HG03159 (cell line): ENCODE data around the gene P3H4.

Experiments
- ATAC-seq: cut with Tn5 transposase; IDR thresholded peaks from one replicate; pipeline ENCODE4 v1.9.1; 2021; ENCODE audit warnings: mild to moderate bottlenecking, moderate library complexity; ENCODE audit not compliant: unreplicated experiment

P3H4 gene

GRCh38 chr17:41772586-41773189 lies 39.1 kb downstream of the P3H4 start:
- ATAC-seq, result no peak

DNA sequence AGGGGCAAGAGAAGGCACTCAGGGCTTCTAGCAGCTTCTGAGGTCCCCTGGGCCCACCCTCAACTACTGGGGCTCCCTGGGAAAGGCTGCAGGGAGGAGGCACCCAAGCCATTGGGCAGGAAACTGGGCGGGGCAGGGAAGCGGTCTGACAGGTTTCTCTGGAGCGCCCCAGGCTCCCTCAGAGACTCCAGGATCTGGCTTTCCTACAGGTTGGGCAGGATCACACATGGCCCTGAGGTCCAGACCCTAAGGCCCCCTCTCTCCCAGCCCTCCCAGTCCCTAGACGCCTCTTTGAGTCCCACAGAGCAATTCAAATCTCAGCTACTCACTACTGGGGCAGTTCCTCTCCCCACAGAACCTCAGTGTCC lies 39.5 kb downstream of the P3H4 start:
- no peak for ATAC-seq

DNA sequence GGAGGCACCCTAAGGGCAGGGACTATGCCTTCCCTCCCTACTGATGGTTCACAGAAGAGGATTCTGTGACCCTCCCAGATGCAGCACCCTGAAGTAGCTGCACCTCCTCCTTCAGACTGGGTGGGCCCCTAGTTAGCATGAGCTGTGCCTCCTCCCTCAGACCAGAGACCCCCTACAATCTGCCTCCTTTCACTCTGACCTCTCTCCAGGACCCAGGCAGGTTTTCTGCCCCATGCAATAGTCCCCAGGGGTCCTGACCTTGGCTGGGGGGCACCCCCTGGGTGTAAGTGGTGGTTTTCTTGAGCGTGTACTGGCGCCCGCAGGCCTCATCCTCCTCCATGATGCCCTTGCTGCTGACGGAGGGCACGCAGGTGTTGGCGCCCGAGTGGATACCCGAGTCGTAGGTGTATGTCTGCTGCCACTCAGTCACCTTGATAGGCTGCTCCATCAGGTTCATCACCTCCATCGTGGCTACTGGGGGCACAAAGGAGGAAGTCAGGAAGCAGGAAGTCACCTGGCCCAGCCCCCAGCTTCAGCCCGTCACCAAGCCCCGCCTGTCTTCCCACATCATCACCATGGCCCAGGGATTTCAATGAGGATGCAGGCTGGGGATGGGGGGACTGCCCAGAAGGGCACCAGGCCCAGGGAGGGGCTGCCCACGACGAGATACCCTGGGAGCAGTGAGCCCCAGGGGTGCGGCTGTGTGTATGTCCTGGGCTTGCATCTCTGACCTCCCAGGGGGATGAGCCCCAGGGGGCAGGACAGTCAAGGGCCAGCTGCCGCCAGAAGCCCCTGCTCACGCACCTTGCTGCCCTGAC lies 40.2 kb downstream of the P3H4 start:
- no peak for ATAC-seq

DNA sequence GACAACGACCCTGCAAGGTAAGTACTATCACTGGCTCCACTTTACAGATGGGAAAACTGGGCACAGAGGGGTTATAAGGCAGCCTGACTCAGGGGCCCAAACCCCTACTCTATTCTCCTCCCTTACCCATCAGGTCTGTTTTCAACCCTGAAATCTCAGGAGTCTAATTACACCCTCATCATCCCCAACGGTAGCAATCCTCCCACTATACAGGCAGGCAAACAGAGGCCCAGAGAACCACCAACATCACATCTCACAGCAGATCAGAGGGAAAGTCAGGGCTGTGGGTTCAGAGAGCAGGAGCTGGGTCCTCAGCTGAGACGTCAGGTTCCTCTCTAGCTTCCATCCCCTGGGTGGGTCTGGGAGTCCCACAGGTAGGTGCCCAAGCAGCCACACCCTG lies 41.8 kb downstream of the P3H4 start:
- no peak for ATAC-seq

DNA sequence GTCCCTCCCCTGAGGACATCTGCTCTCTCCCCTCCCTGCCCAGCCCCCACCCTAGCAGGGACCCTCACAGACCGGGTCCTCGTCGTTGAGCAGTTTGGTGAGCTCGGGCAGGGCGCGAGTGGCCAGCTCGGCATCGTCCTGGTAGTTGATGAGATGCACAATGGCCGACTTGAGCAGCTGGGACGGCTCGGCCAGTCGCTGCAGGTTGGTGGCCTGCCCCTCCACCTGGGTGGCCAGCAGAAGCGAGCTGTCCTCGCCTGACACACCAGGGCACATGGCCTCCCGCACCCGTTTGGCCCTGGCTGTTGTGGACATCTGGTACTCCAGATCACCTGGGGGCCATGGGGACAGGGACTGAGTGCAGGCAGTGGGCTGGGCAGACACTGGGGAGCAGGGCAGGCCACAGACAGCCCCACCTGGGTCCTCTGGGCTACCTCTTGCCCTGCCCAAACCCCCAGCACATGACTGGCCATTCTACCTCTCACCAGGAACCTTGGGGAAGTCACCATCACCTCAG lies 42.3 kb downstream of the P3H4 start:
- ATAC-seq, result no peak

- no peak for ATAC-seq
Observed at GRCh38 chr17:41768682-41769288, 43.0 kb downstream of the P3H4 start.

GRCh38 chr17:41767324-41768042 lies 44.3 kb downstream of the P3H4 start:
- ATAC-seq, result no peak

DNA sequence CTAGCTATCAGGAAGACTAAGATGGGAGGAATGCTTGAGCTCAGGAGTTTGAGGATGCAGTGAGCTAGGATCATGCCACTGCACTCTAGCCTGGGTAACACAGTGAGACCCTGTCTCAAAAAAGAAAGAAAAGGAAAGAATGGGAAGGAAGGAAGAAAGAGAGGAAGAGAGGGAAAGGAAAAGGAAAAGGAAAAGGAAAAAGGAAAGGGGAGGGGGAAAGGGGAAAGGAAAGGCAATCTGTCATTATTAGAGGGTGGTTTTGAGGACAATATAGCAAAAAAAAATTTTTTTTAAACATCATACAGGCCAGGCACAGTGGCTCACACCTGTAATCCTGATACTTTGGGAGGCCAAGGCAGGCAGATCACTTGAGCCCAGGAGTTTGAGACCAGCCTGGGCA lies 45.6 kb downstream of the P3H4 start:
- no peak for ATAC-seq

GRCh38 chr17:41763327-41763726 lies 48.4 kb downstream of the P3H4 start:
- no peak for ATAC-seq

GRCh38 chr17:41762841-41763240 lies 48.9 kb downstream of the P3H4 start:
- no peak for ATAC-seq

DNA sequence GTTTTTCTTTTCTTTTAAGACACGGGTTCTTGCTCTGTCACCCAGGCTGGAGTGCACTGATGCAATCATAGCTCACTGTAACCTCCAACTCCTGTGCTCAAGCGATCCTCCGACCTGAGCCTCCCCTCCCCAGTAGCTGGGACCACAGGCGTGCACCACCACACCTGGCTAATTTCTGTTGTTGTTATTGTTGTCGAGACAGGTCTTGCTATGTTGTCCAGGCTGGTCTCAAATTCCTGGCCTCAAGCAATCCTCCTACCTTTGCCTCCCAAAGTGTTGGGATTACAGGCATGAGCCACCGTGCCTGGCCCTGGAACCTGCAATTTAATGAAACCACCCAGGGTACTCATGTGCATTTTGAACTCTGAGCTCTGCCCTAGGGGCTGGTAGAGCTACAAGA lies 49.4 kb downstream of the P3H4 start:
- no peak for ATAC-seq

DNA sequence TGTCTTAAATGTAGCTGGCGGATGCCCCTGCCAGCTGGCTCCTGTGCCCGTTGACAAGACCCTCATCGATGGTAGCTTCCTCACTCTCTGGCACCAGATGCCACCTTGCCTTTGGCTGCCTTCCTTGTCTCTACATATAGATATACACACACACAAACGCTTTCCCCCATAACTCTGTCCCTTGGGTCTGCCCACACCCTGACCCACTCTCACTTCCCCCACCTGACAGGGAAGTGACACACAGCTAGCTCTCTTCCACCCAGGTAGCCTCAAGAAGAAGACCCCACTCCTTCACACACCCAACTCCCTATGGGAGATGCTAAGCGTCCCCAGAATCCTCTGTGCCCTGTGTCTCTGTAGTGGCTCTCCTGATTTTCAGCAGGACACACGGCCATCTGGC lies 50.9 kb downstream of the P3H4 start:
- no peak for ATAC-seq

DNA sequence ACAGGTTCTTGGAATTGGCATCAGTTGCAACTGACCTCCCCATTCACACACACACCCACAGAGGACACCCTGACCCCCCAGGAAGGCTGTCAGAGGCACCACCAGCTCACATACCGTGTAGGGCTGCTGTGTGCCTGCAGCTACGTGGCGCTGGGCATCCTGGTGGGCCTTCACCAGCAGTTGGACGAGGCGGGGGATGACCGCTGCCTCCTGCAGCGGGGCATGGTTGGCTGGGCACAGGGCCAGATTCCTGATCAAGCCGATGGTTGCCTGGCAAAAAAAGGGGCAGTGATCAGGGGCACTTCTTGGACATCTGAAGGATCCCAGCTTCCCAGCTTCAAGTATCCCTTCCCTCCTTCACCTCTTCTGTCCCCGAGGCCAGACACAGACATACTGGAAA lies 53.1 kb downstream of the P3H4 start:
- no peak for ATAC-seq

GRCh38 chr17:41754066-41754465 lies 57.7 kb downstream of the P3H4 start:
- no peak for ATAC-seq
